Activated T-cell treated with anti-CD3 and anti-CD28 coated beads for 24 hours (primary cell): ENCODE results near the gene BTBD6.
"Not testable (repeated sequence)": the region's sequence is repeated elsewhere in the genome, so short reads cannot be mapped to it uniquely, and the experiment has no call there.

Experiments
- DNase-seq: peaks from one replicate; pipeline ENCODE4 v3.0.0-alpha.2; 2020; ENCODE audit warnings: low read depth

The BTBD6 gene

GRCh38 chr14:105269405-105269804 lies 21.1 kb downstream of the BTBD6 start:
- no peak for DNase-seq

- DNase-seq, result no peak
These were observed 23.0 kb downstream of the BTBD6 start for GRCh38 chr14:105271224-105271890.

- DNase-seq, result no peak
These were observed 24.3 kb downstream of the BTBD6 start for GRCh38 chr14:105272623-105273022.

- no peak for DNase-seq
These were observed 24.7 kb downstream of the BTBD6 start for GRCh38 chr14:105273062-105273461.

DNA sequence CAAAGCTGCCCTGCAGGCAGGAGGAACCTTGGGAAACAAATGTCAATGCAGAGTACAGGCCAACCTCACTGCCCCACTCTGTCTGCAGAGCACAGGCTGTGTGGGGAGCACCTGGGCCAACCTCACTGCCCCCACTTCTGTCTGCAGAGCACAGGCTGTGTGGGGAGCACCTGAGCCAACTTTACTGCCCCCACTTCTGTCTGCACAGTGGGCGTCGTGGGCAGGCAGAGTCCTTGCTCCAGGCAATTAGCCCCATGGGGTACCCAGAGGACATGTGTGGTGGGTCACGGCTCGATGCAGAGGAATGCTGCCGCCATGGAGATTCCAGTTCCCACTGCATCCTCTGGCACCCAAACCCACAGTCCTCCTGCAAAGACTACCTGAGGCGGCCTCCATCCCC lies 26.3 kb downstream of the BTBD6 start:
- no peak for DNase-seq

DNA sequence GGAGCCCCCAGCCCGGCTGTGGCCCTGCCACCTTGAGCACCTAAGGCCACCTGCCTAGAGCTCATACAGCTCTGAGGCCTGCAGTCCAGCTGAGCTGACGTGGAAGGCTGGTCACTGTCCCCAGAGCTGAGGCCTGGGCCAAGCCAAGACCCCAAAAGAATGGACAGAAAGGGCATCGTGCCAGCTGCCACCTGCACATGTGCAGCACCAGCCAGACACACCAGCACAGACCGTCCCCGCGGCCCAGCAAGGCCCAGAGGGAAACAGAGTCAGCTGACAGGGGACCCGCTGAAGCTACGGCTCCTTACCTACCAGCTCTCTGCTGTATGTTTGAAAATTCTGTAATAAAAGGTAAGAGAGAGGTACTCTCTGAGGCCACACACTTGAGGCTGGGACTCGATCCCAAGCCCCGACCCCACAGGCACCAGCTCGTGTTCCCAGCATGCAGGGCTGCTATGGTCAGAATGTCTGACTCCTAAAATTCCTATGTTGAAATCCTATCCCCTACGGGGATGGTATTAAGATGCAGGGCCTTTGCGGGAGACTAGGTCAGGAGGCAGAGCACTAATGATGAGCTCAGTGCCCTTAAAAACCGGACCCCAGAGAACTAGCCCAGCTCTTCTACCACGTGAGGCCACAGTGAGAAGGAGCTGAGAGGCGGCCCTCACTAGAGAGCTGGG lies 27.1 kb downstream of the BTBD6 start:
- no peak for DNase-seq

- not testable (repeated sequence) for DNase-seq
These were observed 29.1 kb downstream of the BTBD6 start for GRCh38 chr14:105277448-105277847.

GRCh38 chr14:105279642-105280361 lies 31.5 kb downstream of the BTBD6 start:
- no peak for DNase-seq

- DNase-seq, result no peak
These were observed 32.2 kb downstream of the BTBD6 start for GRCh38 chr14:105280525-105280924.

GRCh38 chr14:105281371-105282097 lies 33.2 kb downstream of the BTBD6 start:
- no peak for DNase-seq

GRCh38 chr14:105282098-105282725 lies 33.9 kb downstream of the BTBD6 start:
- no peak for DNase-seq

DNA sequence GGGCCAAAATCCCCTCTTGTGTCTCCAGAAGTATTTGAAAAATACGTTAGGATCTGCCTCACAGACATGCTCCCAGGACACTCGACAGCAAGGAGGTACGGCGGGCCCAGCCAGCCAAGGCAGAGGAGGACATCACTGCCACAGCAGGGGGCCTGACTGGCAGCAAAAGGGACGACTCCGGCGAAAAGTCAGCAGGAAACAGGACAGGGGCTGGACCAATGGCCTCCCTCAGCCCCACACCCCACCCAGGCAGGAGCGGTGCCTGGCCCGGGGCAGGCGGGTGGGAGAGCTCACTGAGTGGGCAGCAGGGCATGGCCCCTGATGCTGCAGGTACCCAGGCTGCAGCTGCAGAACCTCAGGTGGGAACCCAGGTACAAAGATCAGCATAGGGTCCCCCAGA lies 34.7 kb downstream of the BTBD6 start:
- no peak for DNase-seq

DNA sequence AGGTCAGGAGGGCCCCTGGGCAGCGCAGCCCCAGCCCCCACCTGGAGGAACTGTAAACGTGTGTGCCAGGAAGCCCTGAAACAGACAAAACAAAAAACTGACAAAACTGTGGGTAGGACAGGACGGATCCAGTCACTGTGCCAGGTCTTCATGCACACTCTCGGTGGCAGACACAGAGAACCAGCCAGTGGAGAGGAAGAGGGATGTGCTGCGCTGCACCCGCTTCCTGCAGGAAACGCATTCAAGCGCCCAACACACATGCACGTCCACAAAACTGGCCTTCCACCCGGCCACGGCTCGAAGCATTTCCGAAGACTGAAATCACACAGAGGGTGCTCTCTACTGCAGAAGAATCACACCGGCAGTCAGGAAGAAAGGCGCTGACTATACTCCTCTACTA lies 35.6 kb downstream of the BTBD6 start:
- no peak for DNase-seq

DNA sequence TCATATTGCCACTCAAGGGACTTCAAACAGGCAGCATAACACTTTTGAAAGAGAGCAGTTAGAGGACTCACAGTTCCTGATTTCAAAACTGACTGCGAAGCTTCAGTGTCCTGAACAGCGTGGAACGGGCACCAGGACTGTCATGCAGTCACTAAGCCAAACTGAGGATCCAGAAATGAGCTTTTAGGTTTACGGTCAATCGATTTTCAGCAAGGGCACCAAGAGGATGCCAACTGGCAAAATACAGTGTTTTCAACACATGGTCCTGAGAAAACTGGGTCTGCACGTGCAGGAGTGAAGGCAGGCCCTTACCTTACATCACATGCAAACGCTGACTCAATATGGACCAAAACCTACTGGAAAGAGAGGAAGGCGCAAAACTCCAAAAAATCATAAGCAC lies 36.8 kb downstream of the BTBD6 start:
- no peak for DNase-seq

- DNase-seq, result no peak
These were observed 38.4 kb downstream of the BTBD6 start for GRCh38 chr14:105286759-105287144.

DNA sequence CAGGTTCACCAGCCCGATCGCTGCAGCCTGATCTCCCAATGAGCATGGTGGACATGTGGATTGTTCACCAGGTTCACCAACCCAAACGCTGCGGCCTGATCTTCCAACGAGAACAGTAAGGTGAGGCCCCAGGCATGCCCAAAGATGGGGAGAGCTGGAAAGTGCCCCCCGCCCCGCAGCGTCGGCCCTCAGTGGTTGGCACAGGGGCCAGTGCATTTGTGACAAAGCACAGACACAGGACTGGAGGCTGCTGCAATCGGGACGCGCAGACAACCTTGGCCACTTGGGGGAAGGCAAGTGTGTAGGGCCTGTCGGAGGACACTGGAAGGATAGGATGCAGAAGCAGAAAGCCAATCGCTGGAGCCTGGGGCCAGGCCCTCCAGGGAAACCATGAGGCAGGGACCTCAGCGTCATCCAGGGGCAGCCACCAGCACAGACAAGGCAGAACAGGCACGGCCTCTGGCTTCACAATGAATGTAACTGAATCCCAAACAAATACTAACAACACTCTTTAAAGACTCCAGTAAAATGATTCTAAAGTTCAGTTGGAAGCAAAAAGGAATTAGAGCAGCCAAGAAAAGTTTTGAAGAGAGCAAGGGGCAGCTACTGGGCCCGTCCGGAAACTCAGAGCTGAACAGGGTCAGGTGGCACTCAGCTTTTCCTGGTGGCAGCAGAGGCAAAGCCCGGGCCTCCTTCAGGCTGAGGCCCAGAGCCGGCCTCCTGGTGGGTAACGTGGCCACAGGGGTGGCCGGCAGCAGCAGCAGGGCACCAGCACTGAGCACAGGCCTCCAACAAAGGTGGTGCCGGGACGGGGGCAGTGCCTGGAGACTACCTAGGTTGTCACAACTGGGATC lies 39.1 kb downstream of the BTBD6 start:
- DNase-seq, result no peak

DNA sequence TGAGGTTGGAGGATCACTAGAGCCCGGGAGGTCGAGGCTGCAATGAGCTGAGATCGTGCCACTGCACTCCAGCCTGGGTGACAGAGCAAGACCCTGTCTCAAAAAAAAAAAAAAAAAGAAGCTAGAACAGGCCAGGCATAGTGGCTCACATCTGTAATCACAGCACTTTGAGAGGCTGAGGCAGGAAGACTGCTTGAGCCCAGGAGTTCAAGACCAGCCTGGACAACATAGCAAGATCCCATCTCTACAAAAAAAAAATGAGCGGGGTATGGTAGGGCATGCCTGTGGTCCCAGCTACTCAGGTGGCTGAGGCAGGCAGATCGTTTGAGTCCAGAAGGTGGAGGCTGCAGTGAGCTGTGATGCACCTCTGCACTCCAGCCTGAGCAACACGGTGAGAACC lies 40.6 kb downstream of the BTBD6 start:
- DNase-seq, result not testable (repeated sequence)

- no peak for DNase-seq
These were observed 42.5 kb downstream of the BTBD6 start for GRCh38 chr14:105290621-105291346.

DNA sequence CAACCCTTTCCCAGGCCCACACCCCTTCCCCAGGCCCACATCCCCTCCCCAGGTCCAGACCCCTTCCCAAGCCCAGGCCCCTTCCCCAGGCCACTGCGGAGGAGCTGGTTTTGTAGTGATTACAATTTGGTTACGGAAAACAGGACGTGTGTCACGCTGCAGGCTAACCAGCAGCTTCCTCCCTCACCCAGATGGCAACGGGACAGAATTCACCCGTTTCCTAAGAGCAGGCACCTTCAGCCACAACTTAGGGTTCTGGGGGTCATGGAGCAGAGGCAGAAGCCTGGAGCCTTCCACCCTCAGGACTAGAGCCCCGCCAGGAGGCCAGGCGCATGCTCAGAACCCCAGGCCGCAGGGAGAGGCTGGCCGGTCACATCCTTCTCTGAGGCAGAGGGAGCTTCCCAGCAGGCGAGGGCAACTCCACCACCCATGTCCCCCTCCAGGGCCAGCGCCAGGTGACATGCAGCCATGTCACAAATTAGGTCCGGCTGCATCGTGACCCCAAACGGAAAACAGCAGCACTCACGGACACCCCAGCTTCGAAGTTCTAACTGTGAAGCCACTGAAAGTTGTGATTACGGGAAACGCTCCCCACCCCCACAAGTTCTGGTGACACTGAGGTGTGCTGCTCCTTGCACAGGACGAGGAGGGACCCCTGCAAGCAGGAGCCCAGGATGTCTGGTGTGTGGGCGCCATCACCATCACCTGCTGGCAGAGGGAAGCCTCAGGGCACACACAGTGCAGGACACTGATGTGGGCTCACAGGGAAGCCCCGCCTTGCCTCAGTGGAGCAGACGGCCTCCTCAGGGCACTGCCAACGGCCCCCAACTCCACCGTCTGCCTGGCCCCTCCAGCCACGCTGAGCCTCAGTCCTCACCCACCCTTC lies 44.7 kb downstream of the BTBD6 start:
- DNase-seq, result no peak
